Kidney (tissue), 14 donors: ENCODE measurements around the gene AASS. TPM values are rescaled to one million over a fixed set of nuclear protein-coding genes. Genes with fewer than 3 reads are reported as not detected.

Source experiments
- DNase-seq, 5 donors: peaks; one replicate each; pipeline ENCODE4 v3.0.0-alpha.2; 2013 to 2020
- FAIRE-seq: peaks from 2 replicates; lab custom pipeline; 2012; peaks lifted over from hg19 to GRCh38; lab: Jason Lieb, UNC
- H3K27ac ChIP-seq, 2 donors: one replicate each; pipeline ENCODE4 v1.7.0; 2013; ENCODE audit warnings: low read depth in 2 of 2, low read length in 2 of 2, inconsistent platforms in 1 of 2
- H3K27me3 ChIP-seq: one replicate; pipeline ENCODE4 v1.7.1; 2013; ENCODE audit warnings: low read length, inconsistent platforms; ENCODE audit not compliant: control insufficient read depth, insufficient read depth
- H3K36me3 ChIP-seq, 3 donors: one replicate each; pipeline versions ENCODE4 v1.7.0 to v1.7.1; 2013; ENCODE audit warnings: low read length in 3 of 3, control low read depth in 1 of 3, inconsistent platforms in 1 of 3; ENCODE audit not compliant: insufficient read depth in 3 of 3, control insufficient read depth in 2 of 3
- H3K4me1 ChIP-seq, 3 donors: one replicate each; pipeline versions ENCODE4 v1.7.0 to v1.7.1; 2013; ENCODE audit warnings: low read length in 3 of 3, inconsistent platforms in 1 of 3, low read depth in 1 of 3; ENCODE audit not compliant: control insufficient read depth in 2 of 3, insufficient read depth in 2 of 3
- H3K4me3 ChIP-seq, 3 donors: one replicate each; pipeline versions ENCODE4 v1.7.0 to v1.8.1; 2013; ENCODE audit warnings: low read length in 3 of 3, control low read depth in 1 of 3, inconsistent platforms in 1 of 3
- H3K9ac ChIP-seq, 3 donors: one replicate each; pipeline versions ENCODE4 v1.7.0 to v1.7.1; 2013; ENCODE audit warnings: low read length in 3 of 3, control low read depth in 1 of 3, inconsistent platforms in 1 of 3
- H3K9me3 ChIP-seq, 3 donors: one replicate each; pipeline versions ENCODE4 v1.7.0 to v1.7.1; 2013; ENCODE audit warnings: low read length in 3 of 3, control low read depth in 1 of 3, inconsistent platforms in 1 of 3; ENCODE audit not compliant: control insufficient read depth in 2 of 3, insufficient read depth in 1 of 3
- intact Hi-C: fragments of 100-400 bp; cut with DNase I; formaldehyde crosslinking; loops from one replicate; pipeline ENCODE4 v1.11.1; 2022
- polyA plus RNA-seq: library from polyadenylated mRNA; stranded (reverse); fragments of 350-450 nt; fragmentation: Illumina TruSeq; extraction: RNeasy Lipid Tissue Mini Kit (QIAGEN cat#74804); gene quantifications from one replicate; pipeline ENCODE4 v1.2.3, GENCODE V29; 2014; ENCODE audit warnings: low read depth, low replicate concordance; ENCODE audit not compliant: insufficient read depth
- total RNA-seq: library from RNA; stranded (reverse); fragmentation: NEBNext Ultra II Directional; extraction: Animal tissue kit (Norgen Biotek cat#: 25700); gene quantifications from one replicate; pipeline ENCODE4 v1.2.1, GENCODE V29; 2021
- TF ChIP-seq, protein P1 (sequence below): IDR thresholded peaks from 3 replicates; pipeline ENCODE4 v1.5.1; 2012; ENCODE audit warnings: mild to moderate bottlenecking, moderate library complexity, borderline replicate concordance; ENCODE audit not compliant: insufficient read depth; ENCODE audit errors: extremely low read depth
- donor health status: control.
- donor health status: control.
- donor health status: control.
- donor health status: control.
- donor health status: control.
- donor health status: DM: yes; HTN: yes; CAD: no.
- donor health status: Normal renal cell carcinoma (clear cell type).

The AASS gene
- total and polyA plus RNA-seq, 2 donors from 2014 or later: 4.9 to 24.2 TPM

DNA sequence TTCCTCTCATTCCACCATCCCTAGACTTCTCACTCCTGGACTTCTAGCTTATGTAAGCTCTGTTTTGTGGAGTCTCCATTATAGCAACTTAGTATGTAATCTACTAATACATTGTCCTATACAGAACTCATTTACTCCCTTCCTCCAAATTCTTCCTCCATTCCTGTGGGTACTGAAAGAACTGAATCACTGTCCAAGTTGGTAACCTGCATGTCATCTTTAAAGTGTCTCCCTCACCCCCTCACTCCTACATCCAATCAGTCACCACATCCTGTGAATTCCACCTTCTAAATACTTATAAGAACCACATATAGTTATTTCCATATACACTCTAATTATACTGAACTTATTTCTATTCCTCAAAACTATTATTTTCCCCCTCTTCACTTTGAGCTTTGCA is 20.3 kb downstream of the AASS start:
- FAIRE-seq: no peak
- no peak overlapping the region for H3K9ac ChIP-seq

DNA sequence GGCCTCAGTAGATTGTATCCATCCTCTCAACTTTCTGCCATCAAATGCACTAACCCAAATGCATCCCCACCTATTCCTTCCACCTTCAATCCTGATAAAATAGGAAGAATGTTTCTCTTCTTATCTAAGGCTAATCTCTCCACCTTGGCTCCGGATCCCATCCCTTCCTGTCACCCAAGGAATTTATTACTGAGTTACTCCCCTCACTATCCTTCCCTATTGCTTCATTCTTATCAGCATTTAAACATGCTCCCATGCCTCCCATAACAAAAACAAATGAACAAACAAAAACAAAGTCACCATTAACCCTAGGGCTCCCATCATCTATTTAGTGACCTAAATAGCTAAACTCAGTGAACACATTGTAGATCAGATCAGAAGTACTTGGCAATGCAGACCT is 25.3 kb downstream of the AASS start:
- DNase-seq (no peak), FAIRE-seq (no peak)
- TF ChIP-seq, protein P1, sequence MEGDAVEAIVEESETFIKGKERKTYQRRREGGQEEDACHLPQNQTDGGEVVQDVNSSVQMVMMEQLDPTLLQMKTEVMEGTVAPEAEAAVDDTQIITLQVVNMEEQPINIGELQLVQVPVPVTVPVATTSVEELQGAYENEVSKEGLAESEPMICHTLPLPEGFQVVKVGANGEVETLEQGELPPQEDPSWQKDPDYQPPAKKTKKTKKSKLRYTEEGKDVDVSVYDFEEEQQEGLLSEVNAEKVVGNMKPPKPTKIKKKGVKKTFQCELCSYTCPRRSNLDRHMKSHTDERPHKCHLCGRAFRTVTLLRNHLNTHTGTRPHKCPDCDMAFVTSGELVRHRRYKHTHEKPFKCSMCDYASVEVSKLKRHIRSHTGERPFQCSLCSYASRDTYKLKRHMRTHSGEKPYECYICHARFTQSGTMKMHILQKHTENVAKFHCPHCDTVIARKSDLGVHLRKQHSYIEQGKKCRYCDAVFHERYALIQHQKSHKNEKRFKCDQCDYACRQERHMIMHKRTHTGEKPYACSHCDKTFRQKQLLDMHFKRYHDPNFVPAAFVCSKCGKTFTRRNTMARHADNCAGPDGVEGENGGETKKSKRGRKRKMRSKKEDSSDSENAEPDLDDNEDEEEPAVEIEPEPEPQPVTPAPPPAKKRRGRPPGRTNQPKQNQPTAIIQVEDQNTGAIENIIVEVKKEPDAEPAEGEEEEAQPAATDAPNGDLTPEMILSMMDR: no peak
- Histone ChIP-seq H3K27ac (no peak overlapping the region), H3K36me3 (peaks cover 5 to 14% (median 12%) of the 10 kb centered on the region in 3 donors), H3K4me3 (no peak overlapping the region), H3K9ac (no peak overlapping the region), H3K27me3 (no peaks in the 10 kb centered on the region), H3K4me1 (no peaks in the 10 kb centered on the region), H3K9me3 (no peaks in the 10 kb centered on the region)
- intact Hi-C loops: no loop called here

More for the DNA sequence above, 20.3 kb downstream of the AASS start:
- Histone ChIP-seq H3K9me3 (no peaks in the 10 kb centered on the region), H3K4me3 (no peak overlapping the region), H3K4me1 (no peaks in the 10 kb centered on the region), H3K36me3 (peaks cover 0 to 8% (median 2%) of the 10 kb centered on the region in 3 donors), H3K27me3 (no peaks in the 10 kb centered on the region), H3K27ac (no peak overlapping the region)
- DNase-seq: no peak
- TF ChIP-seq, protein P1: no peak
- intact Hi-C loops: no loop called here

GRCh38 chr7:122103064-122103463 is 41.0 kb downstream of the AASS start:
- Histone ChIP-seq H3K9ac (no peak overlapping the region), H3K4me1 (no peaks in the 10 kb centered on the region), H3K27me3 (no peaks in the 10 kb centered on the region), H3K27ac (no peak overlapping the region), H3K4me3 (no peak overlapping the region), H3K36me3 (peaks cover 2 to 21% (median 3%) of the 10 kb centered on the region in 3 donors), H3K9me3 (peaks cover 0 to 17% (median 6%) of the 10 kb centered on the region in 3 donors)
- FAIRE-seq: no peak
- TF ChIP-seq, protein P1: no peak
- DNase-seq: no peak
- intact Hi-C loops: no loop called here

DNA sequence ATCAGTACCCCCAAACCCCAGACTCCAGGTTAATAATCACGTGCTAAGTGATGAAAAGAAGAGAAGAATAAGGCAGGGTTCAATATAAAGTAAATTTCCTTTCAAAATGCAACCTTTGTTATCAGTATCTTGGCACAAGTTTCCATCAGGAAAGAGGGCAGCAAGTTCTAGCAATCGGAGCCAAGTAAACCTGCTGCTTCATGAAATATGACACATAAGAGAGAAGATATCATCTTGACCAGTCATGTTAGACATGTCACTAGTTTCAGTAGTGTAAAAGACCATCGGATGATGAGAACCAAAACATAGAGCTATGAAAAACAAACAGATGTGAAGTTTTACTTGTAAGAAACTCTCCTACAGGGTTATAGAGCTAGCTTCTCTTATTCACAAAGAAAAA is 44.0 kb downstream of the AASS start:
- TF ChIP-seq, protein P1: no peak

More for the DNA sequence above, 44.0 kb downstream of the AASS start:
- Histone ChIP-seq H3K9me3 (peaks cover 0 to 10% (median 6%) of the 10 kb centered on the region in 3 donors), H3K9ac (no peak overlapping the region), H3K27me3 (no peaks in the 10 kb centered on the region), H3K4me1 (no peaks in the 10 kb centered on the region), H3K27ac (no peak overlapping the region), H3K4me3 (no peak overlapping the region), H3K36me3 (peaks cover 3 to 15% (median 4%) of the 10 kb centered on the region in 3 donors)
- intact Hi-C loops: no loop called here
- no peak for FAIRE-seq
- no peak for DNase-seq
